H9 (cell line): ENCODE measurements around the gene TMPRSS7. TPM values are rescaled to one million over a fixed set of nuclear protein-coding genes. Genes with fewer than 3 reads are reported as not detected.

Experiments used
- DNase-seq: peaks from one replicate; pipeline ENCODE4 v3.0.0-alpha.2; 2017
- H2AFZ ChIP-seq: one replicate; pipeline ENCODE4 v1.6.1; 2013; ENCODE audit warnings: mild to moderate bottlenecking, low read length, control low read depth, moderate library complexity
- H2AK5ac ChIP-seq: 2 replicates; pipeline ENCODE4 v1.6.1; 2013; ENCODE audit warnings: low read length, control low read depth, mixed read lengths; ENCODE audit not compliant: insufficient read length
- H2BK120ac ChIP-seq: one replicate; pipeline ENCODE4 v1.6.1; 2013; ENCODE audit warnings: low read depth, mild to moderate bottlenecking, low read length, control low read depth, inconsistent platforms; ENCODE audit not compliant: poor library complexity, severe bottlenecking
- H2BK12ac ChIP-seq: 2 replicates; pipeline ENCODE4 v1.6.1; 2013; ENCODE audit warnings: low read length, control low read depth, mixed read lengths, low read depth; ENCODE audit not compliant: insufficient read length
- H2BK15ac ChIP-seq: 2 replicates; pipeline ENCODE4 v1.6.1; 2013; ENCODE audit warnings: low read depth, low read length, control low read depth
- H2BK20ac ChIP-seq: one replicate; pipeline ENCODE4 v1.6.1; 2013; ENCODE audit warnings: low read depth, mild to moderate bottlenecking, low read length, control low read depth, inconsistent platforms; ENCODE audit not compliant: poor library complexity, severe bottlenecking
- H2BK5ac ChIP-seq: 2 replicates; pipeline ENCODE4 v1.6.1; 2013; ENCODE audit warnings: low read length, control low read depth, mixed read lengths; ENCODE audit not compliant: insufficient read length
- H3K14ac ChIP-seq: 2 replicates; pipeline ENCODE4 v1.6.1; 2013; ENCODE audit warnings: low read length, control low read depth; ENCODE audit not compliant: insufficient read depth
- H3K18ac ChIP-seq: 2 replicates; pipeline ENCODE4 v1.6.1; 2013; ENCODE audit warnings: low read depth, mild to moderate bottlenecking, mixed read lengths, low read length, control low read depth; ENCODE audit not compliant: insufficient read length
- H3K23ac ChIP-seq: 2 replicates; pipeline ENCODE4 v1.6.1; 2013; ENCODE audit warnings: low read length, control low read depth, mixed read lengths, low read depth; ENCODE audit not compliant: insufficient read length
- H3K23me2 ChIP-seq: 2 replicates; pipeline ENCODE4 v1.6.1; 2013; ENCODE audit warnings: low read depth, mild to moderate bottlenecking, mixed read lengths, low read length, control low read depth; ENCODE audit not compliant: insufficient read length, poor library complexity, severe bottlenecking
- H3K27ac ChIP-seq: 2 replicates; pipeline ENCODE4 v1.5.1; 2013; ENCODE audit warnings: low read length, control low read depth, mixed read lengths, low read depth; ENCODE audit not compliant: insufficient read length
- H3K27me3 ChIP-seq: 2 replicates; pipeline ENCODE4 v1.6.1; 2013; ENCODE audit warnings: low read length, control low read depth, inconsistent platforms; ENCODE audit not compliant: insufficient read depth
- H3K4ac ChIP-seq: 2 replicates; pipeline ENCODE4 v1.6.1; 2013; ENCODE audit warnings: low read depth, mild to moderate bottlenecking, control low read depth, inconsistent platforms, low read length, moderate library complexity
- H3K4me1 ChIP-seq: 2 replicates; pipeline ENCODE4 v1.6.1; 2013; ENCODE audit warnings: low read length, control low read depth, inconsistent platforms; ENCODE audit not compliant: insufficient read depth
- H3K4me2 ChIP-seq: 2 replicates; pipeline ENCODE4 v1.6.1; 2013; ENCODE audit warnings: low read length, control low read depth, mixed read lengths; ENCODE audit not compliant: insufficient read length, insufficient read depth
- H3K56ac ChIP-seq: 2 replicates; pipeline ENCODE4 v1.6.1; 2013; ENCODE audit warnings: low read depth, mild to moderate bottlenecking, mixed read lengths, low read length, control low read depth; ENCODE audit not compliant: insufficient read length
- H3K79me1 ChIP-seq: 2 replicates; pipeline ENCODE4 v1.6.1; 2013; ENCODE audit warnings: low read depth, mild to moderate bottlenecking, moderate library complexity, low read length, control low read depth, inconsistent platforms; ENCODE audit not compliant: insufficient read depth, poor library complexity, severe bottlenecking
- H3K79me2 ChIP-seq: 2 replicates; pipeline ENCODE4 v1.6.1; 2013; ENCODE audit warnings: low read length, control low read depth, inconsistent platforms; ENCODE audit not compliant: insufficient read depth
- H3K9ac ChIP-seq: 2 replicates; pipeline ENCODE4 v1.6.1; 2013; ENCODE audit warnings: low read length, control low read depth, mixed read lengths; ENCODE audit not compliant: insufficient read length; ENCODE audit errors: extremely low read depth
- H3K9me3 ChIP-seq: one replicate; pipeline ENCODE4 v1.6.1; 2013; ENCODE audit warnings: low read depth, low read length, inconsistent platforms; ENCODE audit not compliant: control insufficient read depth
- H3T11ph ChIP-seq: one replicate; pipeline ENCODE4 v1.6.1; 2013; ENCODE audit warnings: mild to moderate bottlenecking, low read length, control low read depth, inconsistent platforms
- H4K20me1 ChIP-seq: one replicate; pipeline ENCODE4 v1.6.1; 2013; ENCODE audit not compliant: control insufficient read depth, insufficient read length, insufficient read depth
- H4K5ac ChIP-seq: 2 replicates; pipeline ENCODE4 v1.6.1; 2013; ENCODE audit warnings: low read depth, mild to moderate bottlenecking, mixed read lengths, low read length, control low read depth; ENCODE audit not compliant: insufficient read length
- H4K8ac ChIP-seq: replicated peaks from 2 replicates; pipeline ENCODE4 v1.6.1; 2013; ENCODE audit warnings: low read length, control low read depth, mixed read lengths, low read depth; ENCODE audit not compliant: insufficient read length
- H4K91ac ChIP-seq: 2 replicates; pipeline ENCODE4 v1.6.1; 2013; ENCODE audit warnings: low read depth, mild to moderate bottlenecking, moderate library complexity, mixed read lengths, low read length, control low read depth; ENCODE audit not compliant: insufficient read length
- H3K27ac Mint-ChIP-seq, 3 experiments: 2 replicates in 2 of 3; 3 replicates in 1 of 3; pipeline ENCODE4 v1.8.0; 2020 to 2021; ENCODE audit warnings: mixed read lengths in 3 of 3, mild to moderate bottlenecking in 1 of 3, moderate library complexity in 1 of 3
- H3K27me3 Mint-ChIP-seq: 2 replicates; pipeline ENCODE4 v1.8.0; 2021; ENCODE audit warnings: low read depth, mild to moderate bottlenecking, moderate library complexity, mixed read lengths
- H3K36me3 Mint-ChIP-seq, 3 experiments: 2 replicates in 2 of 3; 3 replicates in 1 of 3; pipeline ENCODE4 v1.8.0; 2020 to 2021; ENCODE audit warnings: low read depth in 3 of 3, mixed read lengths in 3 of 3; ENCODE audit not compliant: insufficient read depth in 1 of 3
- H3K4me1 Mint-ChIP-seq, 2 experiments: 2 replicates each; pipeline ENCODE4 v1.8.0; 2020; ENCODE audit warnings: mixed read lengths in 2 of 2
- H3K4me3 Mint-ChIP-seq, 2 experiments: 2 replicates in 1 of 2; 3 replicates in 1 of 2; pipeline ENCODE4 v1.8.0; 2020 to 2021; ENCODE audit warnings: mild to moderate bottlenecking in 2 of 2, mixed read lengths in 2 of 2, moderate library complexity in 1 of 2
- H3K9me3 Mint-ChIP-seq, 2 experiments: 2 replicates in 1 of 2; 3 replicates in 1 of 2; pipeline ENCODE4 v1.8.0; 2020; ENCODE audit warnings: mild to moderate bottlenecking in 2 of 2, mixed read lengths in 2 of 2, moderate library complexity in 1 of 2
- CTCF ChIP-seq: fragments of 200-600 bp; sonication (generic); conservative IDR thresholded peaks from 3 replicates; pipeline ENCODE4 v1.8.0; 2021; ENCODE audit warnings: antibody characterized with exemption, mild to moderate bottlenecking
- WGBS: extraction: QIAGEN DNeasy Blood & Tissue Kit; methylation state at CpG from one replicate; pipeline ENCODE4 v1.1.7; 2013; ENCODE audit warnings: missing lambda C conversion rate, low lambda C conversion rate, mixed read lengths; ENCODE audit not compliant: insufficient read length; ENCODE audit errors: extremely low coverage; 5-methylcytosine and 5-hydroxymethylcytosine counted together
- total RNA-seq: library from RNA; stranded (reverse); gene quantifications from 2 replicates; pipeline ENCODE4 v1.2.1, GENCODE V29; 2021

TMPRSS7 gene
- total RNA-seq, 1 experiment from 2014 or later, result not detected

- H2BK12ac ChIP-seq, result no peak overlapping the region
- H4K8ac ChIP-seq, result no peak overlapping the region
- no peak overlapping the region for H4K91ac ChIP-seq
- no peaks in the 10 kb centered on the region for H3K4me1 ChIP-seq
- H3T11ph ChIP-seq, result no peak overlapping the region
- Mint-ChIP-seq H3K9me3 (no peaks in the 10 kb centered on the region), H3K36me3 (peaks cover 10 to 20% (median 14%) of the 10 kb centered on the region in 3 experiments; a peak in 5 of 7 replicates), H3K4me1 (peaks cover 10 to 12% of the 10 kb centered on the region in 2 experiments), H3K27ac (no peak overlapping the region), H3K27me3 (no peaks in the 10 kb centered on the region), H3K4me3 (no peak overlapping the region)
- no peak overlapping the region for H4K5ac ChIP-seq
- H3K23me2 ChIP-seq, result no peaks in the 10 kb centered on the region
- no peaks in the 10 kb centered on the region for H4K20me1 ChIP-seq
- no CpG with 5 or more reads among the region's 3 CpGs for WGBS
- no peak overlapping the region for H3K56ac ChIP-seq
- no peak overlapping the region for H3K4ac ChIP-seq
- H3K14ac ChIP-seq, result no peak overlapping the region
- no peak overlapping the region for H3K27ac ChIP-seq
- H3K9ac ChIP-seq, result no peak overlapping the region
- H3K9me3 ChIP-seq, result no peaks in the 10 kb centered on the region
- no peaks in the 10 kb centered on the region for H3K79me2 ChIP-seq
- peak; percentile 95 for TF ChIP-seq CTCF
- no peak overlapping the region for H2BK20ac ChIP-seq
- no peaks in the 10 kb centered on the region for H3K79me1 ChIP-seq
- H3K23ac ChIP-seq, result no peak overlapping the region
- DNase-seq, result peak; percentile 71
- H3K27me3 ChIP-seq, result no peaks in the 10 kb centered on the region
- no peak overlapping the region for H2AK5ac ChIP-seq
- no peak overlapping the region for H2BK15ac ChIP-seq
- H3K18ac ChIP-seq, result no peak overlapping the region
- H2AFZ ChIP-seq, result no peak overlapping the region
- H2BK5ac ChIP-seq, result no peak overlapping the region
- no peak overlapping the region for H2BK120ac ChIP-seq
- no peak overlapping the region for H3K4me2 ChIP-seq
These were observed 77.4 kb downstream of the TMPRSS7 start for GRCh38 chr3:112111785-112112402.
